ENCODE results near the gene HRC. TPM values are rescaled to one million over a fixed set of nuclear protein-coding genes. Genes with fewer than 3 reads are reported as not detected.

The HRC gene
- total RNA-seq, 3 donors from 2014 or later: 0.73 to 1.9 (median 1.2) TPM

DNA sequence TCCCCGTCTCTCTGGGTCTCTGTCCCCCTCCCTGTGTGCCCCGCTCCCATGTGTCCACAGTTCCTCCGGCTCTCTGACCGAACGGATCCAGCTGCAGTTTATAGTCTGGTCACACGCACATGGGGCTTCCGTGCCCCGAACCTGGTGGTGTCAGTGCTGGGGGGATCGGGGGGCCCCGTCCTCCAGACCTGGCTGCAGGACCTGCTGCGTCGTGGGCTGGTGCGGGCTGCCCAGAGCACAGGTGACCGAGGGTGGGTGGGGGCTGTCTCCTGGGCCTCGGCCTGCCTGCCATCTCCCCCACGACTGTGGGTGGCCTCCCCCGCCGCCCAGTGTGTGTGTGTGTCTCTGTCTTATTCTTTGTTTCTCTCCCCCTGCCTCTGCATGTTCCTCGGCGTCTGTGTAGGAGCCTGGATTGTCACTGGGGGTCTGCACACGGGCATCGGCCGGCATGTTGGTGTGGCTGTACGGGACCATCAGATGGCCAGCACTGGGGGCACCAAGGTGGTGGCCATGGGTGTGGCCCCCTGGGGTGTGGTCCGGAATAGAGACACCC lies 12.7 kb upstream of the HRC start:
- DNase-seq: peak in 2 of 3 donors; percentile 49 to 50
- Histone ChIP-seq H3K4me1 (ENCODE audit: low read depth) (peaks cover 41% of the 10 kb centered on the region), H3K4me3 (no peak overlapping the region)

GRCh38 chr19:49165865-49166301 lies 10.7 kb upstream of the HRC start:
- intact Hi-C loops (cut with DNase I, micrococcal nuclease): no loop called here
- Histone ChIP-seq H3K4me3 (no peak overlapping the region), H3K4me1 (ENCODE audit: low read depth) (peaks cover 44% of the 10 kb centered on the region), H3K36me3 (ENCODE audit: low read depth) (no peaks in the 10 kb centered on the region), H3K9me3 (no peaks in the 10 kb centered on the region)
- peak in 2 of 3 donors; percentile 58 to 61 for DNase-seq
- ATAC-seq: peak; percentile 32
- TF ChIP-seq, protein P1, sequence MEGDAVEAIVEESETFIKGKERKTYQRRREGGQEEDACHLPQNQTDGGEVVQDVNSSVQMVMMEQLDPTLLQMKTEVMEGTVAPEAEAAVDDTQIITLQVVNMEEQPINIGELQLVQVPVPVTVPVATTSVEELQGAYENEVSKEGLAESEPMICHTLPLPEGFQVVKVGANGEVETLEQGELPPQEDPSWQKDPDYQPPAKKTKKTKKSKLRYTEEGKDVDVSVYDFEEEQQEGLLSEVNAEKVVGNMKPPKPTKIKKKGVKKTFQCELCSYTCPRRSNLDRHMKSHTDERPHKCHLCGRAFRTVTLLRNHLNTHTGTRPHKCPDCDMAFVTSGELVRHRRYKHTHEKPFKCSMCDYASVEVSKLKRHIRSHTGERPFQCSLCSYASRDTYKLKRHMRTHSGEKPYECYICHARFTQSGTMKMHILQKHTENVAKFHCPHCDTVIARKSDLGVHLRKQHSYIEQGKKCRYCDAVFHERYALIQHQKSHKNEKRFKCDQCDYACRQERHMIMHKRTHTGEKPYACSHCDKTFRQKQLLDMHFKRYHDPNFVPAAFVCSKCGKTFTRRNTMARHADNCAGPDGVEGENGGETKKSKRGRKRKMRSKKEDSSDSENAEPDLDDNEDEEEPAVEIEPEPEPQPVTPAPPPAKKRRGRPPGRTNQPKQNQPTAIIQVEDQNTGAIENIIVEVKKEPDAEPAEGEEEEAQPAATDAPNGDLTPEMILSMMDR (IDR thresholded peaks at IDR 0.05): no peak

More for the DNA sequence above, 12.7 kb upstream of the HRC start:
- TF ChIP-seq, protein P1 (IDR thresholded peaks at IDR 0.05): no peak
- H3K9me3 ChIP-seq: no peaks in the 10 kb centered on the region
- ATAC-seq: peak; percentile 5
- H3K36me3 ChIP-seq (ENCODE audit: low read depth): no peaks in the 10 kb centered on the region
- intact Hi-C loops (cut with DNase I, micrococcal nuclease): no loop called here

DNA sequence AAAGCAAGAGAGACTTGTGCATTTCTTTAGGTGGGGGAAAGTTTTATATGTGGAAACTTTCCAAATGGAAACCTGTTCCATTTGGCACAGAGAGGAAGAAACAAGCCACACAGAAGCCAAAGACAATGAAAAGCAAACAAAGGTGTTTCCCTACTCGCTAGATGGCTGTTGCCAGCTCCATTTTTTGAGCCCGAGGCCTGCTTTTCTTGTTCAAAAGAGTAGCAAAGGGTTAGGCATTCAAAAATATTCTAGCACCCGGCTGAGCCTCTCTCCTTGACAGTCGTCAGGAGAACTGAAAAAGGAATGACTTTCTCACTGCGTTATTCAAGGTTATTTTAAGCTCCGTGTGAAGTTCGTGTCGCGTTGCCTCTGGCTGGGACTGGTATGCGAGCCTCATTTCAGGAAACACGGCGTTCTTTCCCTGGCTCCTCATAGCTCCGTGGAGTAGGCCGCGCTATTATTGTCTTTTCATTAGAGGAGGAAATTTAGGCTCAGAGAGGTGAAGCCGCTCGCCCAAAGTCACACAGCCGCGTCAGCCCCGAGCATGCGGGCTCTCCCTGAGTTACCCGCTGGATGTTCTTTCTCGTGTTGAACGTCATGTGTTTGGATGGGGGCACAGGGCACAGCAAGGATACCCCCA lies 10.0 kb upstream of the HRC start:
- peak; percentile 67 for ATAC-seq
- no peaks in the 10 kb centered on the region for H3K36me3 ChIP-seq (ENCODE audit: low read depth)
- peaks cover 46% of the 10 kb centered on the region for H3K4me1 ChIP-seq (ENCODE audit: low read depth)
- no peaks in the 10 kb centered on the region for H3K9me3 ChIP-seq
- DNase-seq: peak in 2 of 3 donors; percentile 32 to 57
- TF ChIP-seq, protein P1 (IDR thresholded peaks at IDR 0.05): no peak
- no peak overlapping the region for H3K4me3 ChIP-seq
- intact Hi-C loops (cut with DNase I, micrococcal nuclease): no loop called here

- ATAC-seq (no peak), DNase-seq (no peak)
- no peaks in the 10 kb centered on the region for H3K9me3 ChIP-seq
- TF ChIP-seq, protein P1 (IDR thresholded peaks at IDR 0.05): no peak
- H3K4me1 ChIP-seq (ENCODE audit: low read depth): peaks cover 46% of the 10 kb centered on the region
- no peaks in the 10 kb centered on the region for H3K36me3 ChIP-seq (ENCODE audit: low read depth)
- no peak overlapping the region for H3K4me3 ChIP-seq
- intact Hi-C loops (cut with DNase I, micrococcal nuclease): no loop called here
Observed at GRCh38 chr19:49161987-49162386, 6.8 kb upstream of the HRC start.

DNA sequence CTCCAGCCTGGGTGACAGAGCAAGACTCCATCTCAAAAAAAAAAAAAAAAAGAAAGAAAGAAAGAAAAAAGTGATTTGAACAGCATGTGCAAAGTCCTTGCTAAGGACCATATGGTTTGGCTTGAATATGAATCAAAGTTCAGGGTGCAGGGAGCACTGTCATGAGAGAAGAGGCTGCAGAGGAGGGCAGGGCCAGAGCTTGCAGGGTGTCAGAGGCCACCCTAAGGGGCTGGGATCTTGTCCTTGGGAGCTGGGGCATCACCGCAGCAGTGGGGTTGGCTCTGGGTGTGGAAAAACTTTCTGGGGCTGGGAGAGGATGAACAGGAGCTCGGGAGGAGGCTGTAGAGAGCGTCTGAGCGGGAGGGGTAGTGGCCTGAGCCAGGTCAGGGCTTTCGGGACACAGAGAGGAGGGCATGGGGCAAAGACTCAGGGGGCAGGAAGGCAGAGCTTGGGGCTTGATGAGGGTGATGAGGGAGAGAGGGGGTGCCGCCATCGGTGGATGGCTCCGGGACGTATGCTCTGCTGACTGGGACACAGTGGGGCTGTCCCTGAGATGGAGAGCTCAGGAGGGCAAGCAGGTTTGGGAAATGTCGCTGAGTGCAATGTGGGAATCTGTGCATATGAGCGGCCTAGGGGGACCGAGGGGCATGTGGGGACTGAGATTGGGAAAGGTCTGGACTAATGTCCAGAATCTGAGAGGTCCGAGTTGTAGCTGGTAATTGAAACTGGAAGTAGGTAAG lies 5.4 kb upstream of the HRC start:
- TF ChIP-seq, protein P1 (IDR thresholded peaks at IDR 0.05): no peak
- H3K9me3 ChIP-seq: no peaks in the 10 kb centered on the region
- intact Hi-C loops (cut with DNase I, micrococcal nuclease): no loop called here
- no peak for ATAC-seq
- no peak for DNase-seq
- H3K4me1 ChIP-seq (ENCODE audit: low read depth): peaks cover 42% of the 10 kb centered on the region
- no peak overlapping the region for H3K4me3 ChIP-seq
- no peaks in the 10 kb centered on the region for H3K36me3 ChIP-seq (ENCODE audit: low read depth)

All from mucosa of descending colon (tissue), 3 donors.